Measurements from ENCODE around the gene NCR1.

The NCR1 gene

DNA sequence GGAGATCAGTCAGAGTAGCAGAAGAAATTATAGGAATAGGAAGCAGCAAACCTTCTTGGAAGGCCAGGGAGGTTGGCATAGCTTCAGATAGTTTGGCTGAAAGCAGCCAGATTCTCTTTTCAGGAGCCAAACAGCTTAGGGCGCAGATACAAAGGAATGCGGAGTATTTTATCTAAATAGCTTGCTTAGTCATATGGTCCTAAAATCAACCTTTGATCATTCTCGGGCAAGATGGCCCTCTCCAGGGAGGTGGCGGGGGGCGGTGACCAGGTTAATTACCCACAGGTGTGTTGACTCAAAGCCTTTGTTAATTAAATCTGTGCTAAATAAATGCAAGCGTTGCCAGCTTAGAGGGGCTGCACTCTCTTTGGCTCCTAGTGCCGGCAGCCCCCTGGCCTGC lies 12.5 kb upstream of the NCR1 start:
- TF ChIP-seq CEBPB (IDR thresholded peaks at IDR 0.05) (no peak), TAF1 (IDR thresholded peaks at IDR 0.05; ENCODE audit: low read depth) (no peak), YY1 (IDR thresholded peaks at IDR 0.05; ENCODE audit: low read depth) (no peak), NFIC (IDR thresholded peaks at IDR 0.05) (no peak), TEAD4 (IDR thresholded peaks at IDR 0.05) (no peak), FOXM1 (IDR thresholded peaks at IDR 0.05; ENCODE audit: borderline replicate concordance, low read depth) (no peak), CREB1 (IDR thresholded peaks at IDR 0.05; ENCODE audit: low read depth) (no peak), RAD21 (IDR thresholded peaks at IDR 0.05; ENCODE audit: low read depth) (no peak), EGR1 (IDR thresholded peaks at IDR 0.05) (no peak), EP300 (IDR thresholded peaks at IDR 0.05; ENCODE audit: borderline replicate concordance) (no peak), ZBTB7A (IDR thresholded peaks at IDR 0.05; ENCODE audit: low read depth) (no peak), TCF12 (IDR thresholded peaks at IDR 0.05; ENCODE audit: low read depth) (no peak)
- TF ChIP-seq, protein P1, sequence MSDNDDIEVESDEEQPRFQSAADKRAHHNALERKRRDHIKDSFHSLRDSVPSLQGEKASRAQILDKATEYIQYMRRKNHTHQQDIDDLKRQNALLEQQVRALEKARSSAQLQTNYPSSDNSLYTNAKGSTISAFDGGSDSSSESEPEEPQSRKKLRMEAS (IDR thresholded peaks at IDR 0.05), result no peak
- TF ChIP-seq, protein P2, sequence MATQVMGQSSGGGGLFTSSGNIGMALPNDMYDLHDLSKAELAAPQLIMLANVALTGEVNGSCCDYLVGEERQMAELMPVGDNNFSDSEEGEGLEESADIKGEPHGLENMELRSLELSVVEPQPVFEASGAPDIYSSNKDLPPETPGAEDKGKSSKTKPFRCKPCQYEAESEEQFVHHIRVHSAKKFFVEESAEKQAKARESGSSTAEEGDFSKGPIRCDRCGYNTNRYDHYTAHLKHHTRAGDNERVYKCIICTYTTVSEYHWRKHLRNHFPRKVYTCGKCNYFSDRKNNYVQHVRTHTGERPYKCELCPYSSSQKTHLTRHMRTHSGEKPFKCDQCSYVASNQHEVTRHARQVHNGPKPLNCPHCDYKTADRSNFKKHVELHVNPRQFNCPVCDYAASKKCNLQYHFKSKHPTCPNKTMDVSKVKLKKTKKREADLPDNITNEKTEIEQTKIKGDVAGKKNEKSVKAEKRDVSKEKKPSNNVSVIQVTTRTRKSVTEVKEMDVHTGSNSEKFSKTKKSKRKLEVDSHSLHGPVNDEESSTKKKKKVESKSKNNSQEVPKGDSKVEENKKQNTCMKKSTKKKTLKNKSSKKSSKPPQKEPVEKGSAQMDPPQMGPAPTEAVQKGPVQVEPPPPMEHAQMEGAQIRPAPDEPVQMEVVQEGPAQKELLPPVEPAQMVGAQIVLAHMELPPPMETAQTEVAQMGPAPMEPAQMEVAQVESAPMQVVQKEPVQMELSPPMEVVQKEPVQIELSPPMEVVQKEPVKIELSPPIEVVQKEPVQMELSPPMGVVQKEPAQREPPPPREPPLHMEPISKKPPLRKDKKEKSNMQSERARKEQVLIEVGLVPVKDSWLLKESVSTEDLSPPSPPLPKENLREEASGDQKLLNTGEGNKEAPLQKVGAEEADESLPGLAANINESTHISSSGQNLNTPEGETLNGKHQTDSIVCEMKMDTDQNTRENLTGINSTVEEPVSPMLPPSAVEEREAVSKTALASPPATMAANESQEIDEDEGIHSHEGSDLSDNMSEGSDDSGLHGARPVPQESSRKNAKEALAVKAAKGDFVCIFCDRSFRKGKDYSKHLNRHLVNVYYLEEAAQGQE (IDR thresholded peaks at IDR 0.05; ENCODE audit: low read depth), result no peak
- TF ChIP-seq, protein P3, sequence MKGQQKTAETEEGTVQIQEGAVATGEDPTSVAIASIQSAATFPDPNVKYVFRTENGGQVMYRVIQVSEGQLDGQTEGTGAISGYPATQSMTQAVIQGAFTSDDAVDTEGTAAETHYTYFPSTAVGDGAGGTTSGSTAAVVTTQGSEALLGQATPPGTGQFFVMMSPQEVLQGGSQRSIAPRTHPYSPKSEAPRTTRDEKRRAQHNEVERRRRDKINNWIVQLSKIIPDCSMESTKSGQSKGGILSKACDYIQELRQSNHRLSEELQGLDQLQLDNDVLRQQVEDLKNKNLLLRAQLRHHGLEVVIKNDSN (IDR thresholded peaks at IDR 0.05), result no peak

DNA sequence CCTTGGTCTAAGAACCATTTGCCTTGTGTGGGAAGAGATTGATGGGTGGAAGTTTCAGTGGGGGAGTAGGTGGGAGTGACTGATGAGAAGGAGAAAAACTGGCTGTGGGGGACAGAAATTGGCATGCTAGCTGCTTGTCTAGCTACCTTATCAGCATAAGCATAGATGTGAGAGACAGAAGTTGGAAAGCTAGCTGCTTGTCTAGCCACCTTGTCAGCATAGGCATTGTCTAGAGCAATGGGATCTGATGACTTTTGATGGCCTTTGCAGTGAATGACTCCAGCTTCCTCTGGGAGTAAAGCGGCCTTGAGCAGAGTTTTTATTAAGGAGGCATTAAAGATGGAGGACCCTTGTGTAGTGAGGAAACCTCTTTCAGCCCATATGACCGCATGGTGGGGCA lies 9.9 kb upstream of the NCR1 start:
- TF ChIP-seq, protein P3 (IDR thresholded peaks at IDR 0.05), result no peak
- TF ChIP-seq EGR1 (IDR thresholded peaks at IDR 0.05) (no peak), FOXM1 (IDR thresholded peaks at IDR 0.05; ENCODE audit: borderline replicate concordance, low read depth) (no peak), TAF1 (IDR thresholded peaks at IDR 0.05; ENCODE audit: low read depth) (no peak)

DNA sequence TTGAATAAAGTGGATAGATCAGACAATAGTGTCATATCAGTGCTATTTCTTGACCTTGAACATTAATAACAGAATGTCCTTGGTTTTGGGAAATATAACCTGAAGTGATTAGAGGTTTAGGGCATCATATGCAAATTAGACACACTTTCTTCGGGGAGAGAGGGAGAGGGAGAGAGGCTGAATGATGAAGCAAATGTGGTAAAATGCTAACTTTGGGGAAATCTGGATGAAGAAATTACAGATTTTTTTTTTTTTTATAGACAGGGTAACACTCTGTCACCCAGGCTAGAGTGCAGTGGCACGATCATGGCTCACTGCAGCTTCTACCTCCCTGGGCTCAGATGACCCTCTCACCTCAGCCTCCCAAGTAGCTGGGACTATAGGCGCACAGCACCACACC lies 3.9 kb upstream of the NCR1 start:
- TF ChIP-seq EP300 (IDR thresholded peaks at IDR 0.05; ENCODE audit: borderline replicate concordance), result no peak
- TF ChIP-seq, protein P3 (IDR thresholded peaks at IDR 0.05), result no peak
- TF ChIP-seq TCF12 (IDR thresholded peaks at IDR 0.05; ENCODE audit: low read depth), result no peak
- TF ChIP-seq ZBTB7A (IDR thresholded peaks at IDR 0.05; ENCODE audit: low read depth), result no peak
- TF ChIP-seq RAD21 (IDR thresholded peaks at IDR 0.05; ENCODE audit: low read depth), result no peak
- TF ChIP-seq FOXM1 (IDR thresholded peaks at IDR 0.05; ENCODE audit: borderline replicate concordance, low read depth), result no peak
- TF ChIP-seq CEBPB (IDR thresholded peaks at IDR 0.05), result no peak
- TF ChIP-seq TEAD4 (IDR thresholded peaks at IDR 0.05), result no peak
- TF ChIP-seq YY1 (IDR thresholded peaks at IDR 0.05; ENCODE audit: low read depth), result no peak
- TF ChIP-seq, protein P1 (IDR thresholded peaks at IDR 0.05), result no peak
- TF ChIP-seq TAF1 (IDR thresholded peaks at IDR 0.05; ENCODE audit: low read depth), result no peak
- TF ChIP-seq NFIC (IDR thresholded peaks at IDR 0.05), result no peak

DNA sequence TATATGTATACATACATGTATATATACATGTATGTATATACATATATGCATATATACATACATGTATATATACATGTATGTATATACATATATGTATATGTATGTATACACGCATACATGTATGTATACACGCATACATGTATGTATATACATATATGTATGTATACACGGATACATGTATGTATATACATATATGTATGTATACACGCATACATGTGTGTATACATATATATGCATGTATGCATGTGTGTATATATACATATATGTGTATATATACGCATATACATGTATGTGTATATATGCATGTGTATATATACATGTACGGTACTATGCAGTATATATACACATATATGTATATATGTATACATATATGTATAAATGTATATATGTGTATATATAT lies 2.6 kb upstream of the NCR1 start:
- TF ChIP-seq EP300 (IDR thresholded peaks at IDR 0.05; ENCODE audit: borderline replicate concordance) (no peak), NFIC (IDR thresholded peaks at IDR 0.05) (no peak), EGR1 (IDR thresholded peaks at IDR 0.05) (no peak), ZBTB7A (IDR thresholded peaks at IDR 0.05; ENCODE audit: low read depth) (no peak), TAF1 (IDR thresholded peaks at IDR 0.05; ENCODE audit: low read depth) (no peak), CREB1 (IDR thresholded peaks at IDR 0.05; ENCODE audit: low read depth) (no peak)
- TF ChIP-seq, protein P1 (IDR thresholded peaks at IDR 0.05), result no peak
- TF ChIP-seq, protein P2 (IDR thresholded peaks at IDR 0.05; ENCODE audit: low read depth), result no peak

DNA sequence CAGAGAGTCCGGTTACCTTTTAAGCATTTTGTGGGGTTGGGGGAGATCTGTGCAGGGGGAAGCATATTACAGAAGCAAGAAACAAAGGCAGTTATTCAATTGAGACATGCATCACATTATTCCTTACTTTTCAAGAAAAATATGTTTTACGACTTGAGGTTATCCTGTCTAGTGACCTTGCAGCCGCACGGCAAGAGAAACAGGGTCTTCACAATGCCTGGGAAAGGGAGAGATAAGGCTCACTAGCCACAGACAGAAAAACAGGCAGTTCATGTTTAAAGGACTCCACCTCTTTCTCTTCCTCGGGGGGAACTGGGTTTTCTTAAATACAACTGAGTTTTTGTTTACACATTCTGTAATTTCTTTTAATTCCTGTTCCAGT lies 536 bp upstream of the NCR1 start:
- TF ChIP-seq, protein P2 (IDR thresholded peaks at IDR 0.05; ENCODE audit: low read depth), result no peak
- TF ChIP-seq TCF12 (IDR thresholded peaks at IDR 0.05; ENCODE audit: low read depth) (no peak), YY1 (IDR thresholded peaks at IDR 0.05; ENCODE audit: low read depth) (no peak), CREB1 (IDR thresholded peaks at IDR 0.05; ENCODE audit: low read depth) (no peak), EP300 (IDR thresholded peaks at IDR 0.05; ENCODE audit: borderline replicate concordance) (no peak), EGR1 (IDR thresholded peaks at IDR 0.05) (no peak), TEAD4 (IDR thresholded peaks at IDR 0.05) (no peak), CEBPB (IDR thresholded peaks at IDR 0.05) (no peak), ZBTB7A (IDR thresholded peaks at IDR 0.05; ENCODE audit: low read depth) (no peak), RAD21 (IDR thresholded peaks at IDR 0.05; ENCODE audit: low read depth) (no peak), FOXM1 (IDR thresholded peaks at IDR 0.05; ENCODE audit: borderline replicate concordance, low read depth) (no peak), TAF1 (IDR thresholded peaks at IDR 0.05; ENCODE audit: low read depth) (no peak), NFIC (IDR thresholded peaks at IDR 0.05) (no peak)
- TF ChIP-seq, protein P3 (IDR thresholded peaks at IDR 0.05), result no peak
- TF ChIP-seq, protein P1 (IDR thresholded peaks at IDR 0.05), result no peak

Data from Ishikawa (cell line).